ENCODE data around the gene UCN.

UCN gene

GRCh38 chr2:27315122-27315521 lies 6.9 kb upstream of the UCN start:
- peaks cover 0 to 13% of the 10 kb centered on the region in 2 donors for H3K36me3 ChIP-seq (ENCODE audit: control insufficient read depth in 1 of 2, insufficient read depth in 2 of 2, low read length in 2 of 2)
- no peak overlapping the region for H3K9ac ChIP-seq (ENCODE audit: low read depth in 1 of 2, low read length in 2 of 2)
- H3K27me3 ChIP-seq (ENCODE audit: control insufficient read depth in 1 of 2, insufficient read depth in 2 of 2, low read length in 2 of 2), result no peaks in the 10 kb centered on the region
- H3K4me3 ChIP-seq (ENCODE audit: low read depth in 1 of 2, low read length in 2 of 2), result no peak overlapping the region
- H3K27ac ChIP-seq (ENCODE audit: low read depth, low read length), result no peak overlapping the region
- H3K4me1 ChIP-seq (ENCODE audit: control insufficient read depth in 1 of 2, insufficient read depth in 2 of 2, low read length in 2 of 2), result no peaks in the 10 kb centered on the region
- H3K9me3 ChIP-seq (ENCODE audit: control insufficient read depth in 1 of 2, low read length in 2 of 2), result no peaks in the 10 kb centered on the region

- no peak overlapping the region for H3K4me3 ChIP-seq (ENCODE audit: low read depth in 1 of 2, low read length in 2 of 2)
- H3K36me3 ChIP-seq (ENCODE audit: control insufficient read depth in 1 of 2, insufficient read depth in 2 of 2, low read length in 2 of 2), result peaks cover 0 to 15% of the 10 kb centered on the region in 2 donors
- no peak overlapping the region for H3K9ac ChIP-seq (ENCODE audit: low read depth in 1 of 2, low read length in 2 of 2)
- H3K27me3 ChIP-seq (ENCODE audit: control insufficient read depth in 1 of 2, insufficient read depth in 2 of 2, low read length in 2 of 2), result no peaks in the 10 kb centered on the region
- no peaks in the 10 kb centered on the region for H3K9me3 ChIP-seq (ENCODE audit: control insufficient read depth in 1 of 2, low read length in 2 of 2)
- no peak overlapping the region for H3K27ac ChIP-seq (ENCODE audit: low read depth, low read length)
- no peaks in the 10 kb centered on the region for H3K4me1 ChIP-seq (ENCODE audit: control insufficient read depth in 1 of 2, insufficient read depth in 2 of 2, low read length in 2 of 2)
These were observed 6.5 kb upstream of the UCN start for GRCh38 chr2:27314709-27315108.

- H3K4me1 ChIP-seq (ENCODE audit: control insufficient read depth in 1 of 2, insufficient read depth in 2 of 2, low read length in 2 of 2), result no peaks in the 10 kb centered on the region
- H3K27me3 ChIP-seq (ENCODE audit: control insufficient read depth in 1 of 2, insufficient read depth in 2 of 2, low read length in 2 of 2), result no peaks in the 10 kb centered on the region
- no peak overlapping the region for H3K27ac ChIP-seq (ENCODE audit: low read depth, low read length)
- peaks cover 0 to 20% of the 10 kb centered on the region in 2 donors for H3K36me3 ChIP-seq (ENCODE audit: control insufficient read depth in 1 of 2, insufficient read depth in 2 of 2, low read length in 2 of 2)
- H3K9me3 ChIP-seq (ENCODE audit: control insufficient read depth in 1 of 2, low read length in 2 of 2), result no peaks in the 10 kb centered on the region
- H3K4me3 ChIP-seq (ENCODE audit: low read depth in 1 of 2, low read length in 2 of 2), result no peak overlapping the region
- H3K9ac ChIP-seq (ENCODE audit: low read depth in 1 of 2, low read length in 2 of 2), result no peak overlapping the region
These were observed 5.8 kb upstream of the UCN start for GRCh38 chr2:27313882-27314645.

- Histone ChIP-seq H3K36me3 (ENCODE audit: control insufficient read depth in 1 of 2, insufficient read depth in 2 of 2, low read length in 2 of 2) (peaks cover 0 to 20% of the 10 kb centered on the region in 2 donors), H3K9ac (ENCODE audit: low read depth in 1 of 2, low read length in 2 of 2) (no peak overlapping the region), H3K9me3 (ENCODE audit: control insufficient read depth in 1 of 2, low read length in 2 of 2) (no peaks in the 10 kb centered on the region), H3K27ac (ENCODE audit: low read depth, low read length) (no peak overlapping the region), H3K4me3 (ENCODE audit: low read depth in 1 of 2, low read length in 2 of 2) (no peak overlapping the region), H3K4me1 (ENCODE audit: control insufficient read depth in 1 of 2, insufficient read depth in 2 of 2, low read length in 2 of 2) (peaks cover 3 to 10% of the 10 kb centered on the region in 2 donors), H3K27me3 (ENCODE audit: control insufficient read depth in 1 of 2, insufficient read depth in 2 of 2, low read length in 2 of 2) (peaks cover 14 to 16% of the 10 kb centered on the region in 2 donors)
These were observed 3.9 kb upstream of the UCN start for GRCh38 chr2:27312152-27312551.

- Histone ChIP-seq H3K27me3 (ENCODE audit: control insufficient read depth in 1 of 2, insufficient read depth in 2 of 2, low read length in 2 of 2) (peaks cover 27 to 35% of the 10 kb centered on the region in 2 donors), H3K9me3 (ENCODE audit: control insufficient read depth in 1 of 2, low read length in 2 of 2) (no peaks in the 10 kb centered on the region), H3K4me3 (ENCODE audit: low read depth in 1 of 2, low read length in 2 of 2) (no peak overlapping the region), H3K36me3 (ENCODE audit: control insufficient read depth in 1 of 2, insufficient read depth in 2 of 2, low read length in 2 of 2) (peaks cover 0 to 20% of the 10 kb centered on the region in 2 donors), H3K4me1 (ENCODE audit: control insufficient read depth in 1 of 2, insufficient read depth in 2 of 2, low read length in 2 of 2) (peaks cover 8 to 26% of the 10 kb centered on the region in 2 donors), H3K9ac (ENCODE audit: low read depth in 1 of 2, low read length in 2 of 2) (no peak overlapping the region), H3K27ac (ENCODE audit: low read depth, low read length) (no peak overlapping the region)
These were observed 1.4 kb upstream of the UCN start for GRCh38 chr2:27309651-27310050.

- peaks cover 0 to 20% of the 10 kb centered on the region in 2 donors for H3K36me3 ChIP-seq (ENCODE audit: control insufficient read depth in 1 of 2, insufficient read depth in 2 of 2, low read length in 2 of 2)
These were observed 493 bp downstream of the UCN start for GRCh38 chr2:27307545-27308358.

GRCh38 chr2:27307287-27307544 lies 1.0 kb downstream of the UCN start:
- H3K9me3 ChIP-seq (ENCODE audit: control insufficient read depth in 1 of 2, low read length in 2 of 2), result no peaks in the 10 kb centered on the region
- peak overlapping the region; percentile 43 to 61 for H3K4me3 ChIP-seq (ENCODE audit: low read depth in 1 of 2, low read length in 2 of 2)
- H3K36me3 ChIP-seq (ENCODE audit: control insufficient read depth in 1 of 2, insufficient read depth in 2 of 2, low read length in 2 of 2), result peaks cover 0 to 18% of the 10 kb centered on the region in 2 donors
- H3K4me1 ChIP-seq (ENCODE audit: control insufficient read depth in 1 of 2, insufficient read depth in 2 of 2, low read length in 2 of 2), result peaks cover 8 to 26% of the 10 kb centered on the region in 2 donors
- H3K27me3 ChIP-seq (ENCODE audit: control insufficient read depth in 1 of 2, insufficient read depth in 2 of 2, low read length in 2 of 2), result peaks cover 27 to 35% of the 10 kb centered on the region in 2 donors
- no peak overlapping the region for H3K9ac ChIP-seq (ENCODE audit: low read depth in 1 of 2, low read length in 2 of 2)
- no peak overlapping the region for H3K27ac ChIP-seq (ENCODE audit: low read depth, low read length)

More at GRCh38 chr2:27307545-27308358, 493 bp downstream of the UCN start:
- no peak overlapping the region for H3K9ac ChIP-seq (ENCODE audit: low read depth in 1 of 2, low read length in 2 of 2)
- H3K4me3 ChIP-seq (ENCODE audit: low read depth in 1 of 2, low read length in 2 of 2), result peak overlapping the region in 1 of 2 donors; percentile 43
- H3K27me3 ChIP-seq (ENCODE audit: control insufficient read depth in 1 of 2, insufficient read depth in 2 of 2, low read length in 2 of 2), result peaks cover 27 to 35% of the 10 kb centered on the region in 2 donors
- no peak overlapping the region for H3K27ac ChIP-seq (ENCODE audit: low read depth, low read length)
- peaks cover 8 to 26% of the 10 kb centered on the region in 2 donors for H3K4me1 ChIP-seq (ENCODE audit: control insufficient read depth in 1 of 2, insufficient read depth in 2 of 2, low read length in 2 of 2)
- no peaks in the 10 kb centered on the region for H3K9me3 ChIP-seq (ENCODE audit: control insufficient read depth in 1 of 2, low read length in 2 of 2)

- peaks cover 27 to 35% of the 10 kb centered on the region in 2 donors for H3K27me3 ChIP-seq (ENCODE audit: control insufficient read depth in 1 of 2, insufficient read depth in 2 of 2, low read length in 2 of 2)
- no peak overlapping the region for H3K27ac ChIP-seq (ENCODE audit: low read depth, low read length)
- no peaks in the 10 kb centered on the region for H3K9me3 ChIP-seq (ENCODE audit: control insufficient read depth in 1 of 2, low read length in 2 of 2)
- H3K9ac ChIP-seq (ENCODE audit: low read depth in 1 of 2, low read length in 2 of 2), result no peak overlapping the region
- peaks cover 0 to 13% of the 10 kb centered on the region in 2 donors for H3K36me3 ChIP-seq (ENCODE audit: control insufficient read depth in 1 of 2, insufficient read depth in 2 of 2, low read length in 2 of 2)
- peak overlapping the region; percentile 43 to 61 for H3K4me3 ChIP-seq (ENCODE audit: low read depth in 1 of 2, low read length in 2 of 2)
- H3K4me1 ChIP-seq (ENCODE audit: control insufficient read depth in 1 of 2, insufficient read depth in 2 of 2, low read length in 2 of 2), result peaks cover 8 to 26% of the 10 kb centered on the region in 2 donors
These were observed 1.5 kb downstream of the UCN start for GRCh38 chr2:27306573-27307286.

- Histone ChIP-seq H3K4me1 (ENCODE audit: control insufficient read depth in 1 of 2, insufficient read depth in 2 of 2, low read length in 2 of 2) (peaks cover 8 to 26% of the 10 kb centered on the region in 2 donors), H3K36me3 (ENCODE audit: control insufficient read depth in 1 of 2, insufficient read depth in 2 of 2, low read length in 2 of 2) (peaks cover 0 to 8% of the 10 kb centered on the region in 2 donors), H3K4me3 (ENCODE audit: low read depth in 1 of 2, low read length in 2 of 2) (peak overlapping the region; percentile 43 to 61), H3K27me3 (ENCODE audit: control insufficient read depth in 1 of 2, insufficient read depth in 2 of 2, low read length in 2 of 2) (peaks cover 27 to 35% of the 10 kb centered on the region in 2 donors), H3K9ac (ENCODE audit: low read depth in 1 of 2, low read length in 2 of 2) (peak overlapping the region in 1 of 2 donors; percentile 6), H3K9me3 (ENCODE audit: control insufficient read depth in 1 of 2, low read length in 2 of 2) (no peaks in the 10 kb centered on the region), H3K27ac (ENCODE audit: low read depth, low read length) (no peak overlapping the region)
These were observed 2.1 kb downstream of the UCN start for GRCh38 chr2:27306136-27306535.

GRCh38 chr2:27305516-27305915 lies 2.7 kb downstream of the UCN start:
- Histone ChIP-seq H3K9me3 (ENCODE audit: control insufficient read depth in 1 of 2, low read length in 2 of 2) (no peaks in the 10 kb centered on the region), H3K27me3 (ENCODE audit: control insufficient read depth in 1 of 2, insufficient read depth in 2 of 2, low read length in 2 of 2) (peaks cover 27 to 35% of the 10 kb centered on the region in 2 donors), H3K4me3 (ENCODE audit: low read depth in 1 of 2, low read length in 2 of 2) (no peak overlapping the region), H3K36me3 (ENCODE audit: control insufficient read depth in 1 of 2, insufficient read depth in 2 of 2, low read length in 2 of 2) (peaks cover 0 to 7% of the 10 kb centered on the region in 2 donors), H3K4me1 (ENCODE audit: control insufficient read depth in 1 of 2, insufficient read depth in 2 of 2, low read length in 2 of 2) (peaks cover 8 to 26% of the 10 kb centered on the region in 2 donors), H3K27ac (ENCODE audit: low read depth, low read length) (no peak overlapping the region), H3K9ac (ENCODE audit: low read depth in 1 of 2, low read length in 2 of 2) (no peak overlapping the region)
